Measurements from ENCODE around the gene PCDHGA1.

The PCDHGA1 gene

GRCh38 chr5:141465351-141465750, 135.0 kb downstream of the PCDHGA1 start:
- DNase-seq = no peak

DNA sequence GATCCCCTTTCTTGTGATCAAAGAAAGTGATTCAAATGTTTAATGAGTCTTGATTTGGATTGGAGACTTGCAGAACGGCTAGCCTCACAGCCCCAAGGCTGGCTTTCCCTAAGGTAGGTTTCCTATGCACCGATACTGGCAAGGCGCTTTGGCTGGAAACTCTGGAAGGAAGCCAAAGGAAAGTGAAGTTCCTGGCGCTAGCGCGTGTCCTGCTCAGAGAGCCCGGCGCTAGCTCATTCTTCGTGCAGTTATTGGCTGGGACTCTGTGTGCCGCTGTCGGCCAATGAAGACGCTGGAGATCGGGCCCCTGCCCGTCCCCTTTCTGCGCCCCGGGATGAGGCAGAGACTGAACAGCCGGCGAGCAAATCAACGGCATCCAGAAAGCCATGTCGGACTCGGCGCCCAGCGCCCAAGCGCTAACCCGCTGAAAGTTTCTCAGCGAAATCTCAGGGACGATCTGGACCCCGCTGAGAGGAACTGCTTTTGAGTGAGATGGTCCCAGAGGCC, 145.4 kb downstream of the PCDHGA1 start, which contains the start of gene PCDHGC3:
TSS of gene PCDHGC3 (plus strand) at position 342 of the 507 bp plus-strand sequence. CDS start at position 493, 151 bp downstream.
- no peak for DNase-seq

DNA sequence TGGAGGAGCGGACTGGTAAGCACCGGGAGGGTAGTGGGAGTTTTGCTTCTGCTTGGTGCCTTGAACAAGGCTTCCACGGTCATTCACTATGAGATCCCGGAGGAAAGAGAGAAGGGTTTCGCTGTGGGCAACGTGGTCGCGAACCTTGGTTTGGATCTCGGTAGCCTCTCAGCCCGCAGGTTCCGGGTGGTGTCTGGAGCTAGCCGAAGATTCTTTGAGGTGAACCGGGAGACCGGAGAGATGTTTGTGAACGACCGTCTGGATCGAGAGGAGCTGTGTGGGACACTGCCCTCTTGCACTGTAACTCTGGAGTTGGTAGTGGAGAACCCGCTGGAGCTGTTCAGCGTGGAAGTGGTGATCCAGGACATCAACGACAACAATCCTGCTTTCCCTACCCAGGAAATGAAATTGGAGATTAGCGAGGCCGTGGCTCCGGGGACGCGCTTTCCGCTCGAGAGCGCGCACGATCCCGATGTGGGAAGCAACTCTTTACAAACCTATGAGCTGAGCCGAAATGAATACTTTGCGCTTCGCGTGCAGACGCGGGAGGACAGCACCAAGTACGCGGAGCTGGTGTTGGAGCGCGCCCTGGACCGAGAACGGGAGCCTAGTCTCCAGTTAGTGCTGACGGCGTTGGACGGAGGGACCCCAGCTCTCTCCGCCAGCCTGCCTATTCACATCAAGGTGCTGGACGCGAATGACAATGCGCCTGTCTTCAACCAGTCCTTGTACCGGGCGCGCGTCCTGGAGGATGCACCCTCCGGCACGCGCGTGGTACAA, 146.0 kb downstream of the PCDHGA1 start:
- DNase-seq = no peak

- no peak for DNase-seq
Observed at GRCh38 chr5:141477044-141477575, 146.8 kb downstream of the PCDHGA1 start.

DNA sequence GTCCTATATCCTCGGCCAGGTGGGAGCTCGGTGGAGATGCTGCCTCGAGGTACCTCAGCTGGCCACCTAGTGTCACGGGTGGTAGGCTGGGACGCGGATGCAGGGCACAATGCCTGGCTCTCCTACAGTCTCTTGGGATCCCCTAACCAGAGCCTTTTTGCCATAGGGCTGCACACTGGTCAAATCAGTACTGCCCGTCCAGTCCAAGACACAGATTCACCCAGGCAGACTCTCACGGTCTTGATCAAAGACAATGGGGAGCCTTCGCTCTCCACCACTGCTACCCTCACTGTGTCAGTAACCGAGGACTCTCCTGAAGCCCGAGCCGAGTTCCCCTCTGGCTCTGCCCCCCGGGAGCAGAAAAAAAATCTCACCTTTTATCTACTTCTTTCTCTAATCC, 147.5 kb downstream of the PCDHGA1 start:
- DNase-seq = no peak

- DNase-seq = no peak
Observed at GRCh38 chr5:141478321-141478945, 148.1 kb downstream of the PCDHGA1 start.

GRCh38 chr5:141479776-141480175, 149.5 kb downstream of the PCDHGA1 start:
- DNase-seq = no peak

DNA sequence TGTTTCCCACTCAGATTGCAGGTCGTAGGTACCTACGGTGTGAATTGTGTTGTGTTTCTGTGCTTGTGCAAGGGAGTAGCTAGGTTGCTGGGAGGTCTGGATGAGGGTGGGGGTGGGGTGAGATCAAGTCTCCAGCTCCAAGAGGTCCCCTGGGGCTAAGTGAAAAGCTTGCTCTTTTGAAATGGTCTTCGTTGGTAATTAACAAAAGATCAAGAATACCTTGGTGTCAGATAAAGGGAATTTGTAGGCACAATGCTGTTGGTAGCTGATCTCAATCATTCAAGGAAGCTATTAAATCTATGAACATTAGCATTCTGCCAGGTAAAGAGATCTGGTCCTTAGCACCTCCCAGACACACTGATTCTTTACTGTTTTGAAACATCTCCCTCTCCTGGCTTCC, 153.6 kb downstream of the PCDHGA1 start:
- DNase-seq = no peak

DNA sequence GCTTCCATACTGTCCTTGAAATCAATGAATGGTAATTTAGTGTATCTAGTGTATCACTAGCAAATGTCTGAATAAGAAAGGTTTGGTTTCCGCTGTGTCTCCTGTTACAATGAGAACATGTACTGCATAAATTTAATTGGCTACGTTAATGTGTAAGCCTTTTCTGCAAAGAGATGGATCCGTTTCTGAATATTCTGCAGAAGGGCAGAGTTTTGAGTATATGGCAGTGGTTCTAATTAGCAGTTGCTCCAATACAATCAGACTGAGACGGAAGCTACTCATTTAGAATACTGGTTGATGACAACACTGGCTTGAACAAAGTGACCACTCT, 154.0 kb downstream of the PCDHGA1 start:
- DNase-seq = no peak

DNA sequence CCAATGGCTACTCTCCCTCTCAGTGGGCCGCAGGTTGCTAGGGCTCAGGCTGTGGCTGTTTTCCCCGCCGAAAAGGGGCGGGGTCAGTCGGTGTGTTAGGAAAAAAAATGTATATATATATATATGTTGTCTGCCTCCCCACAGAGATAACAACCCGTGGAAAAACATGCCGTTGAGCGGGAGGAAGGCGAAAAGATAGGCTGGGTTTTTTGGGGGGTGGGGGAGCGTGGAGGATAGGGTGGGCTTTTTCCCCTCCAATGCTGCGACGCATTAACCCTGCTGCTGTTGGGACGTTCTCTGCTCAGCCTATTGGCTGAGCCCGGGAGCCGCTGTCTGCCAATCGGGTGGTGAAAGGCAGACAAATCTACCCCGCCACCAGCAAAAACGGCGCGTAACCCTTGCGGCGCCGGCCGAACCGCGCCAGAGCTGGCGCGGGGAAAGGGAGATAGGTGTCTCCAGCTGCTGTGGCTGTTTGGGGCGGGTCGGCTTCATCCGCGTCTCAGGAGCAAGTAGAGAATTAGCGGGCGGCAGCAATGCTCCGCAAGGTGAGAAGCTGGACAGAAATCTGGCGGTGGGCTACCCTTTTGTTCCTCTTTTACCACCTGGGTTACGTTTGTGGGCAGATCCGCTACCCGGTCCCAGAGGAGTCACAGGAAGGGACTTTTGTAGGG, 154.5 kb downstream of the PCDHGA1 start, which contains the start of gene PCDHGC4:
TSS of gene PCDHGC4 (plus strand) at position 390 of the 671 bp plus-strand sequence. CDS start at position 534, 144 bp downstream.
- DNase-seq = no peak

GRCh38 chr5:141485321-141486055, 155.2 kb downstream of the PCDHGA1 start:
- no peak for DNase-seq

GRCh38 chr5:141486091-141486490, 155.8 kb downstream of the PCDHGA1 start:
- no peak for DNase-seq

- DNase-seq = no peak
Observed at GRCh38 chr5:141487131-141487530, 156.8 kb downstream of the PCDHGA1 start.

DNA sequence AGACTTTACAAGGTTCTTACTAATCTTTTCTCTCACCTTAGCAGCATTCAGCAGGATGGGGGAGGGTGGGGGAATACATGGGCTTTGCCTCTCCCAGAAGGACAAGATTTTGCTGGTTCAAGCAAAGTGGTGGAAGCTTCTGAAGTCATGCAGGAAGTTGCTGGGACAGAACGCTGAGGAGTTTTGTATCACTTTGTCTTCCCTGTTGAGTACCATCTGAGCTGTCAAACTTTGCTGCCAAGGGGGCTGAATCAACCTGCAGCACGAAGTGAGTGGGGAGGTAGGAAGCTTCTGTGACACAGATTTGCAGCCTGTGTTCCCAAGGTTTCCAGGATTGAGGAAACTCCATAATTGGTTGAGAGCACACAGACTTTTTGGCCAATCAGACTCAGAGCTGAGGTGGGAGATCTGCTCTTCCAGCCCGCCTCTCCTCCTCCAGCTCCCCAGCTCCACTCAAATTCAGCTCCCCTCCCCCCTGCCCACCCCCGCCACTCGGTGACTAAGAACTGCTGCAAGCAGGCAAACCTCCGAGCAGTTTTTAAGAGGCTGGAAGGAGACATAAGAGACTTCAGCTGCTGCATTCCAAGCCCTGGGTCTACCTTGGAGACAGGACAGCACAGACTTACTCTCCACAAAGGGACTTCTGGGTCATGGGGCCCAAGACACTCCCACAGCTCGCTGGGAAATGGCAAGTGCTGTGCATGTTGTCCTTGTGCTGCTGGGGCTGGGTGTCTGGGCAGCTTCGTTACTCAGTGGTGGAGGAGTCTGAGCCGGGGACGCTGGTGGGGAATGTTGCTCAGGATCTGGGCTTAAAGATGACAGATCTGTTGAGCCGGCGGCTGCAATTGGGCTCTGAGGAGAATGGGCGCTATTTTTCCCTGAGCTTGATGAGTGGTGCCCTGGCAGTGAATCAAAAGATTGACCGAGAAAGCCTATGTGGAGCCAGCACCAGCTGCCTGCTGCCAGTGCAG, 158.6 kb downstream of the PCDHGA1 start, which contains the start of gene PCDHGC5:
TSS of gene PCDHGC5 (plus strand) at position 491 of the 971 bp plus-strand sequence. CDS start at position 651, 160 bp downstream.
- DNase-seq = no peak

- DNase-seq = no peak
Observed at GRCh38 chr5:141489841-141490240, 159.5 kb downstream of the PCDHGA1 start.

- no peak for DNase-seq
Observed at GRCh38 chr5:141490271-141490670, 160.0 kb downstream of the PCDHGA1 start.

GRCh38 chr5:141490771-141491170, 160.5 kb downstream of the PCDHGA1 start:
- DNase-seq = no peak

DNA sequence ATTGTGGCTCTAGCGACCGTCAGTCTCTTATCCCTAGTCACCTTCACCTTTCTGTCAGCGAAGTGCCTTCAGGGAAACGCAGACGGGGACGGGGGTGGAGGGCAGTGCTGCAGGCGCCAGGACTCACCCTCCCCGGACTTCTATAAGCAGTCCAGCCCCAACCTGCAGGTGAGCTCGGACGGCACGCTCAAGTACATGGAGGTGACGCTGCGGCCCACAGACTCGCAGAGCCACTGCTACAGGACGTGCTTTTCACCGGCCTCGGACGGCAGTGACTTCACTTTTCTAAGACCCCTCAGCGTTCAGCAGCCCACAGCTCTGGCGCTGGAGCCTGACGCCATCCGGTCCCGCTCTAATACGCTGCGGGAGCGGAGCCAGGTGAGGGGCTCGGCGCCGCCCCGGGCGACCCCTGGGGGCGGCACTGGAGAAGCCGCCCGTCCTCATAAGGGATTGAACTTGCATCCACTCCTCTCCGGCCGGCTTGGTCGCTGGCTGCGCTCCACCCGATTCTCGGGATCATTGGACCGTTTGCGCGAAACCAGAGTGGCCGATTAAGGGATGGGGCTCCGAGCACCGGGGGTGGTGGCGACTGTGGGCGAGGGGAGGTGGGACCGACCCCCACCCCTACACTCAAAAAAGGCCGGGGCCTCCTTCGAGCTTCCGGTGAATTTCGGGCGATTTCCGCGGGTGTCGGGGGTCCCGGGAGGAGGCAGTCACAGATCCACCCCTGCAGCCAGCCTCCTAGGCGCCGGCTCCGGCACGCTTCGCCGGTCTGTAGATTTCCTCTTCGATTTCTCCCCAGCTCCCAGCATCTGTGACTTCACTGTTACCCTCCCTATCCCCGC, 161.2 kb downstream of the PCDHGA1 start:
- DNase-seq = no peak

DNA sequence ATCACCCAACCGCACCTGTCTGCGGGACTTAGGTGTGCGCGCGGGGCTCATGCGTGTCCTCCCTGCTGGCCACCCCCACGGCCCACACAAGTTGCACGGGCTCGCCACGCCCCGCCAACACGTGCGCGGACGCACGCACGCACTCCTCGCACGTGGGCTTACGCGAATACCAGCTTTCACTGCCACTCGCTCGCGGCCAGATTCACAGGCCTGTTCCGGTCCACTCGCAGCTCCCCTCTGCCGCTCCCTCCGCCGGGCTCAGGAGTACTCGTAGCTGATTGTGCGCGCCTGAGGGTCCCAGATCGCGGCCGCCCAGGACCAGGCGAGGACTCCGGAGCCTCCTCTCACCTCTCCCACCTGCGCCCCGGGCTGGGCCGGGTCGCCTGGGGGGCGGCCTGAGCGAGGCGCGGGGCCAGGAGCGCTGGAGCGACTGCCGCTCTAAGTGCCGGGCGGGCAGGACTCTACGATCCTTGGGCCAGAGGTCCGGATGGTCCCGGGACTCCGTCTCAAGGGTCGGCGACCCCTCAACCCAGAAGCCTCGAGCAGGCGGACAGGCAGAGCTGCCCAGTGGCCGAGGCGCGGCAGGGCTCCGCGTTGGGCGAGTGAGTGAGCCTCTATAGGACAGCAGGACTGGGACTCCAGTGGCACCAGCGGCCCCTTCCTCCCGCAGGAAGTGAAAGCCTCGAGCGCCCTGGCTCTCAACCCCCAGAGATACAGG, 162.0 kb downstream of the PCDHGA1 start:
- no peak for DNase-seq
